Endothelial cell of umbilical vein (primary cell): ENCODE measurements around the gene TTN. TPM values are rescaled to one million over a fixed set of nuclear protein-coding genes. Genes with fewer than 3 reads are reported as not detected.

Experiments
- BruUV-seq: library from RNA; stranded (reverse); fragments of 400-500 nt; replicated peaks from 2 replicates; lab custom pipeline; 2021; lab: Mats Ljungman, UMichigan
- CTCF ChIA-PET: fragments of 300-600, 350-600 bp; sonication (Branson Sonifier 250); formaldehyde crosslinking; loops from one replicate; lab custom pipeline; 2021; ENCODE audit warnings: antibody characterized with exemption, inconsistent platforms; lab: Charles Lee
- POLR2A ChIA-PET: fragments of 300-600, 350-600 bp; sonication (Branson Sonifier 250); formaldehyde crosslinking; loops from one replicate; lab custom pipeline; 2021; ENCODE audit warnings: antibody characterized with exemption, inconsistent platforms; lab: Charles Lee
- DNase-seq: peaks from one replicate; pipeline ENCODE4 v3.0.0-alpha.2; 2011; ENCODE audit warnings: low read depth, low spot score
- FAIRE-seq: peaks from 2 replicates; lab custom pipeline; 2011; peaks lifted over from hg19 to GRCh38; lab: Jason Lieb, UNC
- H2AFZ ChIP-seq: 2 replicates; pipeline ENCODE4 v1.6.0; 2012; ENCODE audit warnings: low read depth, low read length, control low read depth, inconsistent platforms
- H3K27ac ChIP-seq: 2 replicates; pipeline ENCODE4 v1.5.1; 2011; ENCODE audit warnings: low read depth, mild to moderate bottlenecking, control low read depth, low read length, moderate library complexity; ENCODE audit not compliant: insufficient read depth
- H3K27me3 ChIP-seq, 2 experiments: 2 replicates each; pipeline versions ENCODE4 v1.6.0 to v1.6.1; 2011; ENCODE audit warnings: low read length in 2 of 2, mixed read lengths in 1 of 2; ENCODE audit not compliant: control insufficient read depth in 2 of 2, insufficient read depth in 2 of 2
- H3K36me3 ChIP-seq, 2 experiments: 2 replicates in 1 of 2; 3 replicates in 1 of 2; pipeline ENCODE4 v1.5.1; 2011; ENCODE audit warnings: low read length in 2 of 2, mild to moderate bottlenecking in 1 of 2, moderate library complexity in 1 of 2; ENCODE audit not compliant: control insufficient read depth in 2 of 2, insufficient read depth in 2 of 2; ENCODE audit errors: extremely low read depth in 1 of 2
- H3K4me1 ChIP-seq: 3 replicates; pipeline ENCODE4 v1.5.1; 2011; ENCODE audit warnings: mild to moderate bottlenecking, low read length; ENCODE audit not compliant: control insufficient read depth, insufficient read depth; ENCODE audit errors: extremely low read depth
- H3K4me2 ChIP-seq: 2 replicates; pipeline ENCODE4 v1.6.1; 2011; ENCODE audit warnings: low read length, control low read depth, mixed read lengths; ENCODE audit not compliant: insufficient read depth
- H3K4me3 ChIP-seq, 3 experiments: fragments of 200-600 bp in 1 of 3; sonication (generic), shearing (Covaris generic) in 1 of 3; replicated peaks in 1 of 3; 2 replicates each; pipeline ENCODE4 v1.5.1; 2011 to 2016; ENCODE audit warnings: control low read depth in 3 of 3, low read length in 3 of 3, mild to moderate bottlenecking in 2 of 3, inconsistent platforms in 1 of 3, low read depth in 1 of 3, moderate library complexity in 1 of 3; ENCODE audit not compliant: insufficient read depth in 1 of 3
- H3K79me2 ChIP-seq: 2 replicates; pipeline ENCODE4 v1.6.0; 2012; ENCODE audit warnings: low read length, inconsistent platforms; ENCODE audit not compliant: control insufficient read depth, insufficient read depth
- H3K9ac ChIP-seq: replicated peaks from 2 replicates; pipeline ENCODE3; 2011; ENCODE audit warnings: low read length, control low read depth; ENCODE audit not compliant: insufficient read depth; ENCODE audit errors: extremely low read depth
- H3K9me1 ChIP-seq: replicated peaks from 3 replicates; pipeline ENCODE4 v1.6.0; 2011; ENCODE audit warnings: mild to moderate bottlenecking, low read length; ENCODE audit not compliant: control insufficient read depth, insufficient read depth; ENCODE audit errors: extremely low read depth
- H3K9me3 ChIP-seq: replicated peaks from 2 replicates; pipeline ENCODE4 v1.5.1; 2012; ENCODE audit warnings: low read length, inconsistent platforms; ENCODE audit not compliant: control insufficient read depth, insufficient read depth
- H4K20me1 ChIP-seq: replicated peaks from 2 replicates; pipeline ENCODE3; 2011; ENCODE audit warnings: mild to moderate bottlenecking, low read length; ENCODE audit not compliant: control insufficient read depth, insufficient read depth; ENCODE audit errors: extremely low read depth
- EZH2 ChIP-seq: IDR thresholded peaks from 2 replicates; pipeline ENCODE4 v1.6.1; 2012; ENCODE audit warnings: borderline replicate concordance, low read depth, mild to moderate bottlenecking, moderate library complexity, low read length, inconsistent platforms; ENCODE audit not compliant: severe bottlenecking
- FOS ChIP-seq: IDR thresholded peaks from 2 replicates; pipeline ENCODE4 v1.6.1; 2011; ENCODE audit warnings: mild to moderate bottlenecking, low read length, moderate library complexity, borderline replicate concordance; ENCODE audit not compliant: insufficient read depth
- GATA2 ChIP-seq: IDR thresholded peaks from 2 replicates; pipeline ENCODE4 v1.7.0; 2011; ENCODE audit warnings: low read depth, mild to moderate bottlenecking, moderate library complexity, mixed read lengths, low read length; ENCODE audit not compliant: insufficient read length, insufficient read depth
- JUN ChIP-seq: IDR thresholded peaks from 2 replicates; pipeline ENCODE4 v1.6.1; 2011; ENCODE audit warnings: borderline replicate concordance, low read depth; ENCODE audit not compliant: insufficient read length, insufficient read depth
- MYC ChIP-seq: IDR thresholded peaks from one replicate; pipeline ENCODE4 v1.6.1; 2011; ENCODE audit warnings: mild to moderate bottlenecking, low read depth, low read length
- POLR2A ChIP-seq: IDR thresholded peaks from 2 replicates; pipeline ENCODE4 v1.6.1; 2012; ENCODE audit warnings: low read depth, mild to moderate bottlenecking, control low read depth, low read length
- POLR2AphosphoS5 ChIP-seq: IDR thresholded peaks from 2 replicates; pipeline ENCODE4 v1.6.1; 2012; ENCODE audit warnings: low read depth, mild to moderate bottlenecking, control low read depth, low read length, moderate library complexity; ENCODE audit not compliant: insufficient read depth
- dilution Hi-C: fragments of 300-500 bp; cut with MboI; formaldehyde crosslinking; loops from one replicate; pipeline ENCODE4 v1.15.0; 2019; ENCODE audit warnings: low sequenced_read_pairs; ENCODE audit not compliant: extremely low pct_ligation_motif_present
- intact Hi-C: fragments of 100-400 bp; cut with micrococcal nuclease; formaldehyde crosslinking; loops from one replicate; pipeline ENCODE4 v1.10.0; 2022
- polyA plus RNA-seq, 4 experiments: library from polyadenylated mRNA; depleted of rRNA in 3 of 4; stranded (reverse) in 3 of 4; unstranded in 1 of 4; fragments of >200 nt; gene quantifications; 2 replicates each; pipeline versions ENCODE4 v1.2.1 to v1.2.3, GENCODE V29; 2011 to 2012; ENCODE audit warnings: missing spikeins in 1 of 4
- total RNA-seq: library from RNA; stranded (reverse); gene quantifications from 2 replicates; pipeline ENCODE4 v1.2.3, GENCODE V29; 2021
- TF ChIP-seq, protein P1 (sequence below), 2 donors: IDR thresholded peaks; 1 replicate in 1 of 2; 2 replicates in 1 of 2; pipeline ENCODE4 v1.5.1; 2011; ENCODE audit warnings: low read length in 2 of 2, mild to moderate bottlenecking in 2 of 2, moderate library complexity in 2 of 2, control low read depth in 1 of 2, inconsistent platforms in 1 of 2, low read depth in 1 of 2; ENCODE audit not compliant: insufficient read depth in 1 of 2; ENCODE audit errors: extremely low read depth in 1 of 2
- TF ChIP-seq, protein P2 (sequence below): IDR thresholded peaks from 2 replicates; pipeline ENCODE4 v1.6.1; 2011; ENCODE audit not compliant: insufficient read depth, insufficient read length

The TTN gene
- total and polyA plus RNA-seq, 2 donors (not counting 3 experiments of a cell fraction or from before 2014, with no cell fraction given): 0.11 to 0.49 TPM

DNA sequence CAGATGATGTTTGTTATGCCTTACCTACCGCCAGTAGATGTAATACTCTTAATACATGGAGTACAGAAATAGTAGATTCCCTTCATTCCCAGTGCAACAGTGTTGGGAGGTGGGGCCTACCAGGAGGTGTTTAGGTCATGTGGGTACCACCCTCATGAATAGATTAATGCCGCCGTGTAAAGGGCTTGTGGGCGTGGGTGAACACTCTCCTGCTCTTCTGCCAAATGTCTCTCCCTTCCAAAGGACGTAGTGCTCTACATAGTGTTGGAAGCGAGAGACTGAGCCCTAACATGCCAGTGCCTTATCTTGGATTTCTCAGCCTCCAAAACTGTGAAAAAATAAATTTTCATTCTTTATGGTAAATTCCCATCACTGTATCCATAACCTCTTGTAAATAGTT is 296.8 kb downstream of the TTN start:
- POLR2A ChIA-PET: no interaction called here
- Histone ChIP-seq H2AFZ (no peak overlapping the region), H3K9me3 (no peaks in the 10 kb centered on the region), H3K9ac (no peak overlapping the region), H3K4me1 (no peaks in the 10 kb centered on the region), H3K79me2 (no peaks in the 10 kb centered on the region), H4K20me1 (no peaks in the 10 kb centered on the region), H3K4me3 (no peak overlapping the region), H3K27ac (no peak overlapping the region), H3K27me3 (no peaks in the 10 kb centered on the region), H3K36me3 (no peaks in the 10 kb centered on the region), H3K9me1 (no peaks in the 10 kb centered on the region), H3K4me2 (no peak overlapping the region)
- dilution Hi-C loops: no loop called here
- CTCF ChIA-PET: no interaction called here
- no TSS peak for BruUV-seq
- TF ChIP-seq FOS: no peak
- TF ChIP-seq POLR2AphosphoS5: no peak
- TF ChIP-seq EZH2: no peak
- TF ChIP-seq GATA2: no peak
- TF ChIP-seq, protein P1, sequence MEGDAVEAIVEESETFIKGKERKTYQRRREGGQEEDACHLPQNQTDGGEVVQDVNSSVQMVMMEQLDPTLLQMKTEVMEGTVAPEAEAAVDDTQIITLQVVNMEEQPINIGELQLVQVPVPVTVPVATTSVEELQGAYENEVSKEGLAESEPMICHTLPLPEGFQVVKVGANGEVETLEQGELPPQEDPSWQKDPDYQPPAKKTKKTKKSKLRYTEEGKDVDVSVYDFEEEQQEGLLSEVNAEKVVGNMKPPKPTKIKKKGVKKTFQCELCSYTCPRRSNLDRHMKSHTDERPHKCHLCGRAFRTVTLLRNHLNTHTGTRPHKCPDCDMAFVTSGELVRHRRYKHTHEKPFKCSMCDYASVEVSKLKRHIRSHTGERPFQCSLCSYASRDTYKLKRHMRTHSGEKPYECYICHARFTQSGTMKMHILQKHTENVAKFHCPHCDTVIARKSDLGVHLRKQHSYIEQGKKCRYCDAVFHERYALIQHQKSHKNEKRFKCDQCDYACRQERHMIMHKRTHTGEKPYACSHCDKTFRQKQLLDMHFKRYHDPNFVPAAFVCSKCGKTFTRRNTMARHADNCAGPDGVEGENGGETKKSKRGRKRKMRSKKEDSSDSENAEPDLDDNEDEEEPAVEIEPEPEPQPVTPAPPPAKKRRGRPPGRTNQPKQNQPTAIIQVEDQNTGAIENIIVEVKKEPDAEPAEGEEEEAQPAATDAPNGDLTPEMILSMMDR (IDR thresholded peaks at IDR 0.05; ENCODE audit: extremely low read depth in 1 of 2, insufficient read depth in 1 of 2, low read depth in 1 of 2, low read length in 2 of 2): no peak
- TF ChIP-seq, protein P2, sequence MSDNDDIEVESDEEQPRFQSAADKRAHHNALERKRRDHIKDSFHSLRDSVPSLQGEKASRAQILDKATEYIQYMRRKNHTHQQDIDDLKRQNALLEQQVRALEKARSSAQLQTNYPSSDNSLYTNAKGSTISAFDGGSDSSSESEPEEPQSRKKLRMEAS: no peak
- no peak for TF ChIP-seq MYC
- TF ChIP-seq JUN: no peak
- no peak for TF ChIP-seq POLR2A
- DNase-seq (no peak), FAIRE-seq (no peak)
- intact Hi-C loops: no loop called here
